Measurements from ENCODE around the gene SRD5A2.

- no peak for TF ChIP-seq CTCF (conservative IDR thresholded peaks at IDR 0.05)
- TF ChIP-seq EZH2 (IDR thresholded peaks at IDR 0.05; ENCODE audit: low read depth), result no peak
Observed at GRCh38 chr2:31539505-31539904, 41.2 kb downstream of the SRD5A2 start.
